K562 (cell line): Measurements from ENCODE around the gene HSPE1. TPM values are rescaled to one million over a fixed set of nuclear protein-coding genes. Genes with fewer than 3 reads are reported as not detected.

Experiments used
- GATAD2B ChIP-seq: fragments of 450-650 bp; IDR thresholded peaks from 2 replicates; pipeline ENCODE4 v1.6.1; 2017; ENCODE audit warnings: mild to moderate bottlenecking, borderline replicate concordance
- HEY1 ChIP-seq: fragments of 250-450 bp; sonication (Bioruptor Pico); IDR thresholded peaks from 2 replicates; pipeline ENCODE4 v1.5.0; 2020; ENCODE audit warnings: mild to moderate bottlenecking, moderate library complexity, borderline replicate concordance
- KLF1 ChIP-seq: fragments of 450-650 bp; IDR thresholded peaks from 2 replicates; pipeline ENCODE4 v1.6.1; 2016; ENCODE audit warnings: missing genetic modification characterization, missing compliant biosample characterization
- MCM7 ChIP-seq, 2 experiments: fragments of 450-650 bp; IDR thresholded peaks; 2 replicates each; pipeline ENCODE4 v1.6.1; 2016 to 2018
- NFIX ChIP-seq: fragments of 250-450 bp; sonication (Bioruptor Pico); IDR thresholded peaks from 2 replicates; pipeline ENCODE4 v1.4.0; 2020; ENCODE audit warnings: low read depth, mild to moderate bottlenecking, moderate library complexity
- PHTF2 ChIP-seq: fragments of 250-450 bp; sonication (Bioruptor Pico); IDR thresholded peaks from 2 replicates; pipeline ENCODE4 v1.5.0; 2021; ENCODE audit warnings: mild to moderate bottlenecking
- RBFOX2 ChIP-seq: fragments of 200-400 bp; formaldehyde crosslinking; IDR thresholded peaks from 2 replicates; pipeline ENCODE4 v1.6.1; 2017; ENCODE audit warnings: low read depth, mild to moderate bottlenecking, low read length, moderate library complexity
- RBM39 ChIP-seq: fragments of 200-400 bp; formaldehyde crosslinking; optimal IDR thresholded peaks from 2 replicates; pipeline ENCODE3; 2018; ENCODE audit warnings: low read depth, low read length
- SRSF3 ChIP-seq: fragments of 200-400 bp; formaldehyde crosslinking; IDR thresholded peaks from 2 replicates; pipeline ENCODE4 v1.6.1; 2016; ENCODE audit warnings: mild to moderate bottlenecking, low read length, moderate library complexity; ENCODE audit not compliant: insufficient read depth
- TOE1 ChIP-seq, 2 experiments: fragments of 450-650 bp in 1 of 2; sonication (generic) in 1 of 2; formaldehyde crosslinking in 1 of 2; IDR thresholded peaks; 2 replicates each; pipeline versions ENCODE4 v1.7.1 to v1.8.0; 2016 to 2022; ENCODE audit warnings: borderline replicate concordance in 2 of 2, mild to moderate bottlenecking in 2 of 2, antibody characterized with exemption in 1 of 2, inconsistent platforms in 1 of 2, low read depth in 1 of 2, missing genetic modification reagents in 1 of 2, moderate library complexity in 1 of 2
- ZBTB49 ChIP-seq: sonication (generic); formaldehyde crosslinking; IDR thresholded peaks from 2 replicates; pipeline ENCODE4 v1.8.0; 2022; ENCODE audit warnings: missing genetic modification reagents, mild to moderate bottlenecking, borderline replicate concordance
- ZNF217 ChIP-seq: sonication (generic); formaldehyde crosslinking; IDR thresholded peaks from 2 replicates; pipeline ENCODE4 v1.8.0; 2022; ENCODE audit warnings: mild to moderate bottlenecking, missing genetic modification reagents
- ZNF354B ChIP-seq: fragments of 250-450 bp; sonication (Bioruptor Pico); IDR thresholded peaks from 2 replicates; pipeline ENCODE4 v1.4.0; 2020
- polyA plus RNA-seq, 8 experiments: library from polyadenylated mRNA; depleted of rRNA in 4 of 8; stranded (reverse) in 5 of 8; unstranded in 3 of 8; fragments of >200 nt; fragmentation: Nextera tagmentation in 2 of 8; fragmentation: Illumina TruSeq in 1 of 8; extraction: Ambion mirVana in 2 of 8; extraction: Trizol in 1 of 8; gene quantifications; 2 replicates each; pipeline versions ENCODE4 v1.2.1 to v1.2.3, GENCODE V29; 2011 to 2014; ENCODE audit warnings: inconsistent platforms in 1 of 8, missing spikeins in 1 of 8
- total RNA-seq, 7 experiments: library from RNA; depleted of rRNA in 6 of 7; stranded (reverse); fragments of >200 nt in 6 of 7; fragmentation: Illumina TruSeq in 2 of 7; extraction: Trizol in 2 of 7; gene quantifications; 2 replicates each; pipeline versions ENCODE4 v1.2.1 to v1.2.3, GENCODE V29; 2011 to 2021; ENCODE audit warnings: low replicate concordance in 1 of 7
- TF ChIP-seq, protein P1 (sequence below): fragments of 450-650 bp; IDR thresholded peaks from 2 replicates; pipeline ENCODE4 v1.6.1; 2017; ENCODE audit warnings: mild to moderate bottlenecking, moderate library complexity
- TF ChIP-seq, protein P2 (sequence below): fragments of 250-450 bp; sonication (Bioruptor Pico); IDR thresholded peaks from 2 replicates; pipeline ENCODE4 v1.5.0; 2022; ENCODE audit warnings: mild to moderate bottlenecking
- TF ChIP-seq, protein P3 (sequence below), 2 experiments: fragments of 450-650 bp; conservative IDR thresholded peaks; 2 replicates each; pipeline ENCODE4 v1.6.1; 2017; ENCODE audit warnings: mild to moderate bottlenecking in 2 of 2, moderate library complexity in 2 of 2

The HSPE1 gene
- total and polyA plus RNA-seq, 9 of the 15 experiments (the other 6 are each of a cell fraction or from before 2014, with no cell fraction given), result 223 to 1,007 (median 612) TPM

DNA sequence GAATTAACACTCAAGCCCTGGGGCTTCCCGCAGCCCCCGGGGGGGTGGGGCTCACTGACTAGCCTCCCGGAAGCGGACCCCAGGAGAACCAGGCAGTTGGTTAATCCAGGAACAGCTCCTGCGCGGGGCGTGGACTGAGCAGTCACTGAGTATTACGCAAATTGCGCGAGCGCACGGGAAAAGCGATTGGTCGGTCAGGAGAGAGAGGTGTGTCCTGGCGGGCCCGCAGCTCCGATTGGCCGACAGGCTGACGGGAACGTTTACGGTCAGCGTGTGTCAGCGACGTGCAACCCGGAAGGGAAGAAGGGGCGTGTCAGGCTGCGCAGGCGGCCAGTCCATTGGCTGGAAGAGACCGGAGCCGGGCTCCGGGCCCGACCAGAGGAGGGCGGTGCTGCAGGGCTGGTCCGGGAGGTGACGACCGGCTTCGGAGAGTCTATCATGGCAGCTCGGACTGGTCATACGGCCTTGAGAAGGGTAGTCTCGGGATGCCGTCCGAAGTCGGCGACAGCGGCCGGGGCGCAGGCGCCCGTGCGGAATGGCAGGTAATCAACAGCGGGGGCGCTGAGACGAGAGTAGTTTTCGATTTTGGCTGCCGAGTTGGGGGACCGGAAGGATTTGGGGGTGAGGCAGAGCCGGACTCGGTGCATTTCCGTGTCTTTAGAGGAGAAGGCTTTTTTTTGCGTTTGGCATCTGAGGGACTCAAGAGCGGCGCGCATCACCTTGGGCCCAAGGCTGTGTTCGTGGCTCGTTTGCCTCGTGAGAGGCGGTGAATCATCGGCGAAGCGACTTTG is 46.9 kb upstream of the HSPE1 start, which contains the start of gene COQ10B (continued):
- TF ChIP-seq PHTF2, result no peak
- TF ChIP-seq NFIX (CRISPR knock-in tag), result no peak
- no peak; the same call in 1 of the 2 replicates for TF ChIP-seq GATAD2B
- TF ChIP-seq, protein P1, sequence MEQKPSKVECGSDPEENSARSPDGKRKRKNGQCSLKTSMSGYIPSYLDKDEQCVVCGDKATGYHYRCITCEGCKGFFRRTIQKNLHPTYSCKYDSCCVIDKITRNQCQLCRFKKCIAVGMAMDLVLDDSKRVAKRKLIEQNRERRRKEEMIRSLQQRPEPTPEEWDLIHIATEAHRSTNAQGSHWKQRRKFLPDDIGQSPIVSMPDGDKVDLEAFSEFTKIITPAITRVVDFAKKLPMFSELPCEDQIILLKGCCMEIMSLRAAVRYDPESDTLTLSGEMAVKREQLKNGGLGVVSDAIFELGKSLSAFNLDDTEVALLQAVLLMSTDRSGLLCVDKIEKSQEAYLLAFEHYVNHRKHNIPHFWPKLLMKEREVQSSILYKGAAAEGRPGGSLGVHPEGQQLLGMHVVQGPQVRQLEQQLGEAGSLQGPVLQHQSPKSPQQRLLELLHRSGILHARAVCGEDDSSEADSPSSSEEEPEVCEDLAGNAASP, result no peak
- peak; percentile 99 for TF ChIP-seq RBFOX2
- TF ChIP-seq ZBTB49 (CRISPR knock-in tag), result peak; percentile 82; the same call in 1 of the 2 replicates
- peak; percentile 50; the same call in 1 of the 2 replicates for TF ChIP-seq KLF1 (tag)
- no peak for TF ChIP-seq MCM7 (IDR thresholded peaks at IDR 0.05)
- no peak for TF ChIP-seq ZNF217
- TF ChIP-seq ZNF354B, result no peak
- no peak for TF ChIP-seq SRSF3
- no peak for TF ChIP-seq HEY1 (CRISPR knock-in tag)
- TF ChIP-seq, protein P2, sequence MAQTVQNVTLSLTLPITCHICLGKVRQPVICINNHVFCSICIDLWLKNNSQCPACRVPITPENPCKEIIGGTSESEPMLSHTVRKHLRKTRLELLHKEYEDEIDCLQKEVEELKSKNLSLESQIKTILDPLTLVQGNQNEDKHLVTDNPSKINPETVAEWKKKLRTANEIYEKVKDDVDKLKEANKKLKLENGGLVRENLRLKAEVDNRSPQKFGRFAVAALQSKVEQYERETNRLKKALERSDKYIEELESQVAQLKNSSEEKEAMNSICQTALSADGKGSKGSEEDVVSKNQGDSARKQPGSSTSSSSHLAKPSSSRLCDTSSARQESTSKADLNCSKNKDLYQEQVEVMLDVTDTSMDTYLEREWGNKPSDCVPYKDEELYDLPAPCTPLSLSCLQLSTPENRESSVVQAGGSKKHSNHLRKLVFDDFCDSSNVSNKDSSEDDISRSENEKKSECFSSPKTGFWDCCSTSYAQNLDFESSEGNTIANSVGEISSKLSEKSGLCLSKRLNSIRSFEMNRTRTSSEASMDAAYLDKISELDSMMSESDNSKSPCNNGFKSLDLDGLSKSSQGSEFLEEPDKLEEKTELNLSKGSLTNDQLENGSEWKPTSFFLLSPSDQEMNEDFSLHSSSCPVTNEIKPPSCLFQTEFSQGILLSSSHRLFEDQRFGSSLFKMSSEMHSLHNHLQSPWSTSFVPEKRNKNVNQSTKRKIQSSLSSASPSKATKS, result no peak
- TF ChIP-seq TOE1 (IDR thresholded peaks at IDR 0.05; ENCODE audit: borderline replicate concordance), result no peak
- no peak for TF ChIP-seq TOE1 (CRISPR knock-in tag; IDR thresholded peaks at IDR 0.05; ENCODE audit: borderline replicate concordance, low read depth)
- TF ChIP-seq, protein P3, sequence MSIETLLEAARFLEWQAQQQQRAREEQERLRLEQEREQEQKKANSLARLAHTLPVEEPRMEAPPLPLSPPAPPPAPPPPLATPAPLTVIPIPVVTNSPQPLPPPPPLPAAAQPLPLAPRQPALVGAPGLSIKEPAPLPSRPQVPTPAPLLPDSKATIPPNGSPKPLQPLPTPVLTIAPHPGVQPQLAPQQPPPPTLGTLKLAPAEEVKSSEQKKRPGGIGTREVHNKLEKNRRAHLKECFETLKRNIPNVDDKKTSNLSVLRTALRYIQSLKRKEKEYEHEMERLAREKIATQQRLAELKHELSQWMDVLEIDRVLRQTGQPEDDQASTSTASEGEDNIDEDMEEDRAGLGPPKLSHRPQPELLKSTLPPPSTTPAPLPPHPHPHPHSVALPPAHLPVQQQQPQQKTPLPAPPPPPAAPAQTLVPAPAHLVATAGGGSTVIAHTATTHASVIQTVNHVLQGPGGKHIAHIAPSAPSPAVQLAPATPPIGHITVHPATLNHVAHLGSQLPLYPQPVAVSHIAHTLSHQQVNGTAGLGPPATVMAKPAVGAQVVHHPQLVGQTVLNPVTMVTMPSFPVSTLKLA (conservative IDR thresholded peaks at IDR 0.05), result peak; percentile 60 to 82
- TF ChIP-seq RBM39, result no peak
